ENCODE measurements around the gene CDC45. TPM values are rescaled to one million over a fixed set of nuclear protein-coding genes. Genes with fewer than 3 reads are reported as not detected.

CDC45 gene
- total RNA-seq, 1 donor from 2014 or later, result 17.2 TPM

- no peak for DNase-seq (ENCODE audit: low read depth in 2 of 2)
Measured at GRCh38 chr22:19494676-19495173, 15.0 kb downstream of the CDC45 start.

DNA sequence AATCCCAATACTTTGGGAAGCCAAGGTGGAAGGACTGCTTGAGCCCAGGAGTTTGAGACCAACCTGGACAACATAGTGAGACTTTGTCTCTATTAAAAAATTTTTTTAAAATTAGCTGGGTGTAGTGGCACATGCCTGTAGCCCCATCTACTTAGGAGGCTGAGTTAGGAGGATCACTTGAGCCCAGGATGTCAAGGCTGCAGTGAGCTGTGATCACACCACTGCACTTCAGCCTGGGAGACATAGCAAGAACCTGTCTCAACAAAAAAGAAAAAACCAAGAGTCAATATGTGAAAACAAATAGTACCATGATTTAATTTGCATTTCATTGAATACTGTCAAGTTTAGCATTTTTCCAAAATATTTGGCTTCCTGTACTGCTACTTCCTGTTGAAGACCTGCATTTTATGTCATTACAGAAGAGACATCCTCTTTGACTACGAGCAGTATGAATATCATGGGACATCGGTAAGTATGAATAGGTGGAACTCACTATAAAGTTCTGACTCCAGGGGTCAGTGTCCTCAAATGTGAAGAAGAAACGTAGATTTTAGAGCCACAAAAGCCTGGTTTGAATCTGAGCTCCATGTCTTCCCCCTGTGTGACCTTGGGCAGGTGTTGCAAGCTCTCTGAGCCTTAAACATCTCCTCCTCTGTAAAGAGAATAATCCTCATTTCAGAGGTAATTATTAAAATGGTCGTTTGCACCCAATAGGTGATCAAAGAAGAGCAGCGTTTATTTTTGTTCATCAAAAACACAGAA, 16.0 kb downstream of the CDC45 start:
- peak; percentile 81 to 84 for DNase-seq (ENCODE audit: low read depth in 2 of 2)

DNA sequence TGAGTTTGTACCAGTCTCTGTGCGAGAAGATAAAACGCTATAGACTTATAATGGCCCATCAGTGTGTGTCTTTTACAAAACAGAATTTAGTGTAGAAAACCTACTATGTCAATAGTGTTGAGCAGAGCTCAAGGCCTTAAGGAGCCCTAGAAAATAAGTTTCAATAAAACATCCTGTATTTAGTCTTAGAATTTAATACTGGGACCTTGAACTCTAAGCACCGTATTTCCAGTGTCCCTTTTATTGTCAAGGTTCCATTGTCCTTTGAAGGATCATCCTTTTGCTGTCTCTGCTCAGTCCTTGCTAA, 16.6 kb downstream of the CDC45 start:
- DNase-seq (ENCODE audit: low read depth in 2 of 2), result no peak

DNA sequence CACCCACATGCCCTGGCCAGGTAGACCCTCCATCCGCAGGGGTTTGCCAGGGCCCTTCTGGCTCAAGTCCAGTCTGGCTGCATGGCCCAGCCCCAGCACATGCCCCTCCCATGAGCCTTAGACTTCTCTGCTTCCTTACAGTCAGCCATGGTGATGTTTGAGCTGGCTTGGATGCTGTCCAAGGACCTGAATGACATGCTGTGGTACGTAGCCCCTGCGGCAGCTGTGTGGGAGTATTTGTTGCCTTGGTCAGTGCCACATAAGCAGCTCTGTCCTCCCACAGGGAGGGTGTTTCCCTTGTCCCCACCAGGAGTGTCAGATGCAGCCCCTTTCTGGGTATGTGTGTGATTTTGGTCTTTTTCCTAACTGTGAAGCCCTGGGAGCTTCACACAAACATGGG, 17.5 kb downstream of the CDC45 start:
- peak in 1 of 2 donors; percentile 88 for DNase-seq (ENCODE audit: low read depth in 2 of 2)

GRCh38 chr22:19498154-19498865, 18.6 kb downstream of the CDC45 start:
- no peak for DNase-seq (ENCODE audit: low read depth in 2 of 2)

GRCh38 chr22:19498866-19499190, 19.1 kb downstream of the CDC45 start:
- DNase-seq (ENCODE audit: low read depth in 2 of 2), result no peak

- no peak for DNase-seq (ENCODE audit: low read depth in 2 of 2)
Measured at GRCh38 chr22:19499236-19499879, 19.6 kb downstream of the CDC45 start.

DNA sequence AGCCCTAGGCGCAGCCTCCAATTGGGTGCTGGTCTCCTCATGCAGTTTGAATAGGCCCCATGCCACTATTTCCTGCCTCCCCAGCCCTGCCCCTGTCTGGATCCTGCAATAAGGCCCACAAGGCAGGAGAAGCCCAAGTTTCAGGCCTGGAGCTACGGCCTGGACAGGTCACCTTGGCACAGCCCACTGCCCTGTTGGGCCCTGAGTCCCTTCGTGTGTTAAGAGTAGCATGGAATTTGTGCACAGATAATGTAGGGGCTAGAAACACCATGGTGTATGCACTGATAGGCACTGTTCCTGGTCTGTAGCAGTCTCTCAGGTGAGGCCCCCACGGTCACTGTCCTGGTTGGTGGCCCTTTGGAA, 20.1 kb downstream of the CDC45 start:
- no peak for DNase-seq (ENCODE audit: low read depth in 2 of 2)

GRCh38 chr22:19501897-19502447, 22.3 kb downstream of the CDC45 start:
- DNase-seq (ENCODE audit: low read depth in 2 of 2), result no peak

GRCh38 chr22:19503367-19503766, 23.6 kb downstream of the CDC45 start:
- DNase-seq (ENCODE audit: low read depth in 2 of 2), result no peak

DNA sequence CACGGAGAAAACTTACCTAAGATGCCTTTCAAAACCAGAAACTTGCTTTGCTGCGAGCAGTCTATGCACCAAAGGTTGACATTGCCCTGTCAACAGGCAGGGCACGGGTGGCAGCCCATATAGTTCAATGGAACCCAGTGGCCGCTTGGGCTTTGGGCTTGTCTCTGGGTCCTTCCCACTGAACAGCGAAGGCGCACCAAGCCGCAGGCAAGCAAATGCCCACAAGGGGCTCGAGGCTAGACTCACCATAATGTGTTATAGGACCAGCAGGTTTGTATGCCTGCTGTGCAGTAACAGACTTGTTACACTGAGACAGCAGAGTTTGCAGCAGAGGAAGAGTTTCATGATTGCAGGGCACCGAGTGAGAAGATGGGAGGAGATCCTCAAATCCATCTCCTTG, 24.1 kb downstream of the CDC45 start:
- DNase-seq (ENCODE audit: low read depth in 2 of 2), result no peak

GRCh38 chr22:19504900-19505734, 25.4 kb downstream of the CDC45 start:
- no peak for DNase-seq (ENCODE audit: low read depth in 2 of 2)

DNA sequence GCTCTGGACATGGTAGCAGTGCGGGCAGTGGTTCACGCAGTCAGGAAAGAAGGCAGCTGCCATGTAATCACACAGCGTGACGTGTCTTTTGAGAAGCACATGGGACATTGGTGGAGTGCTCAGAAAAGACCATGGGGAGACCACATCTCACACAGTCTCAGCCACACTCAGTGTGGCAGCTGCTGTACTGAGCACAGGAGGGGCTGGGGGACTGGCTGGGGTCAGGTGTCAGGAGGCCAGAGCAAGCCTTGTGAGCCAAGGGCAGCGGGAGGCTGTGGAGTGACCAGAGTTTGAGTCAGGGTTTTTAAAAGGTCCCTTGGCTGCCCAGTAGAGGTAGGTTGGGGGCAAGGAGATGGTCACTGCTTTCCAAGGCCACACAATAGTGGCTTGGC, 26.0 kb downstream of the CDC45 start:
- DNase-seq (ENCODE audit: low read depth in 2 of 2), result no peak

GRCh38 chr22:19506212-19506611, 26.5 kb downstream of the CDC45 start:
- no peak for DNase-seq (ENCODE audit: low read depth in 2 of 2)

DNA sequence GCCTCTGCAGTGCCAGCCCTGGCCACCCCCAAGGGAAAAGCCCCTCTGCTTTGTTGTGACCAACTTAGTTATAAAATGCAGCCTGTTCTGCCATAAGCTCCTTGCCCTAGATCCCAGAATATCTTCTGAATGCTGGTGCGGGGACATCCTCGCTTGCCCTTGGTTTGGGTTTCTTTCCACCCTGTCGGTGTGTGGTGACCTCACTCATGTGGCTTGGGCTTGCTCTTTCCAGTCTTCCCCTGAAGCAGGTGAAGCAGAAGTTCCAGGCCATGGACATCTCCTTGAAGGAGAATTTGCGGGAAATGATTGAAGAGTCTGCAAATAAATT, 27.8 kb downstream of the CDC45 start:
- DNase-seq (ENCODE audit: low read depth in 2 of 2), result no peak

- no peak for DNase-seq (ENCODE audit: low read depth in 2 of 2)
Measured at GRCh38 chr22:19508024-19508776, 28.5 kb downstream of the CDC45 start.

DNA sequence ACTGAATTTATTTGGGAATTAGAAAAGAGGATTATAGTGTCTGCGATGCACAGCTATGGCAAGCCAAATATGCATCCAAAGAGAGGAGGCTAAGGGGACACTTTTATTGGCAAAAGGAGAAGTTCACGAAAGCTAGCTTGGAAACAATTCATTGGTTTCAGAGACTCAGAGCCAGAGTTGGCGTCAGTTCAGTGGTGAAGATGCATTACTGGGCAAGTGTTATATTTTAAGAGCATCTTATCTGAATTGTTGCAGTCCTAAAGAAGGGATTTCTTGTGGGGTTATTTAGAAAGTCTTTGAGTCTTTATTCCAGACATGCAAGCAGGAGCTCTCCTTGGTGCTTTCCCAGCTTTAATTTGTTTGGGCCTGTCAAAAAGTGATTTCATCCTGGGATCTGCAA, 29.5 kb downstream of the CDC45 start:
- DNase-seq (ENCODE audit: low read depth in 2 of 2), result no peak

- no peak for DNase-seq (ENCODE audit: low read depth in 2 of 2)
Measured at GRCh38 chr22:19509923-19510322, 30.2 kb downstream of the CDC45 start.

- DNase-seq (ENCODE audit: low read depth in 2 of 2), result no peak
Measured at GRCh38 chr22:19510919-19511341, 31.2 kb downstream of the CDC45 start.

DNA sequence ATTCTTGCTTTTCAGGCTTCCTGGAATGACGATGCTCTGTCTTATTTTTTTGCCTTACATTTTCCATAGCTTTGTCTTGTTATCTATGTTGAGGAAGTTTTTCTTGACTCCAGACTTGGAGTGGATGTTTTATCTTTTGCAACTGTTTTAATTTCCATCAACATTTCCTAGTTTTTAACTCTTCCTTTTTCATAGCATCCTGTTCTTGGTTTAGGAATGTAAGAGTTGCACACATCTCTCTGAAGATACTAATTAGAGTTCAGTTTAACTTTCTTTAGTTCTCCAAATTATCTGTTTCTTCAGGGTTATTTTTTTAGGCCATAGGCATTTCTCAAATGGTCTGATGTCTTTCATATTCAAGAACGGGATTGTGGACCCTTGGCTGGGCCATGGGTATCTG, 34.1 kb downstream of the CDC45 start:
- no peak for DNase-seq (ENCODE audit: low read depth in 2 of 2)

Measured in dermis microvascular lymphatic vessel endothelial cell (primary cell).